NT2/D1 (cell line): Measurements from ENCODE around the gene NF1.

Experiments used
- SUZ12 ChIP-seq: IDR thresholded peaks from 2 replicates; pipeline ENCODE4 v1.6.1; 2011; ENCODE audit not compliant: insufficient read length, insufficient read depth; ENCODE audit errors: extremely low read depth
- YY1 ChIP-seq: IDR thresholded peaks from 2 replicates; pipeline ENCODE4 v1.6.1; 2011; ENCODE audit not compliant: insufficient read length, insufficient read depth

GRCh38 chr17:31379597-31380205 is 284.9 kb downstream of the NF1 start:
- no peak for TF ChIP-seq YY1
- TF ChIP-seq SUZ12 = no peak
